ENCODE data around the gene NDUFS4.

GRCh38 chr5:53603009-53603687, 42.7 kb downstream of the NDUFS4 start:
- TF ChIP-seq EZH2 (IDR thresholded peaks at IDR 0.05; ENCODE audit: insufficient read depth, poor library complexity, severe bottlenecking) (no peak), EZH2phosphoT487 (IDR thresholded peaks at IDR 0.05; ENCODE audit: insufficient read depth, low read depth) (no peak)
